BJ (cell line): ENCODE results near the gene NPTX1. TPM values are rescaled to one million over a fixed set of nuclear protein-coding genes. Genes with fewer than 3 reads are reported as not detected.

Source experiments
- CTCF ChIA-PET: fragments of 350-600 bp; formaldehyde crosslinking; extraction: SDS; loops from one replicate; lab custom pipeline; 2021; ENCODE audit warnings: antibody characterized with exemption, inconsistent platforms; lab: Yijun Ruan, JAX
- POLR2A ChIA-PET: fragments of 300-600 bp; sonication (Branson Sonifier 250); formaldehyde crosslinking; extraction: SDS; loops from one replicate; lab custom pipeline; 2021; ENCODE audit warnings: antibody characterized with exemption; lab: Charles Lee
- DNase-seq: peaks from one replicate; pipeline ENCODE4 v3.0.0-alpha.2; 2011; ENCODE audit warnings: low read depth
- H3K27me3 ChIP-seq: 2 replicates; pipeline ENCODE4 v1.6.0; 2011; ENCODE audit warnings: low read length; ENCODE audit not compliant: control insufficient read depth, insufficient read depth
- H3K36me3 ChIP-seq: 2 replicates; pipeline ENCODE4 v1.5.1; 2011; ENCODE audit warnings: low read length; ENCODE audit not compliant: control insufficient read depth, insufficient read depth
- H3K4me3 ChIP-seq: 2 replicates; pipeline ENCODE4 v1.5.1; 2011; ENCODE audit warnings: low read depth, mild to moderate bottlenecking, control low read depth, low read length
- CTCF ChIP-seq: IDR thresholded peaks from 2 replicates; pipeline ENCODE4 v1.5.1; 2011; ENCODE audit warnings: low read depth, mild to moderate bottlenecking, control low read depth, inconsistent platforms, low read length, moderate library complexity; ENCODE audit not compliant: insufficient read depth
- polyA plus RNA-seq: library from polyadenylated mRNA; depleted of rRNA; stranded (reverse); fragments of >200 nt; gene quantifications from 2 replicates; pipeline ENCODE4 v1.2.3, GENCODE V29; 2011

NPTX1 gene
- polyA plus RNA-seq, 1 experiment = 0.43 TPM

DNA sequence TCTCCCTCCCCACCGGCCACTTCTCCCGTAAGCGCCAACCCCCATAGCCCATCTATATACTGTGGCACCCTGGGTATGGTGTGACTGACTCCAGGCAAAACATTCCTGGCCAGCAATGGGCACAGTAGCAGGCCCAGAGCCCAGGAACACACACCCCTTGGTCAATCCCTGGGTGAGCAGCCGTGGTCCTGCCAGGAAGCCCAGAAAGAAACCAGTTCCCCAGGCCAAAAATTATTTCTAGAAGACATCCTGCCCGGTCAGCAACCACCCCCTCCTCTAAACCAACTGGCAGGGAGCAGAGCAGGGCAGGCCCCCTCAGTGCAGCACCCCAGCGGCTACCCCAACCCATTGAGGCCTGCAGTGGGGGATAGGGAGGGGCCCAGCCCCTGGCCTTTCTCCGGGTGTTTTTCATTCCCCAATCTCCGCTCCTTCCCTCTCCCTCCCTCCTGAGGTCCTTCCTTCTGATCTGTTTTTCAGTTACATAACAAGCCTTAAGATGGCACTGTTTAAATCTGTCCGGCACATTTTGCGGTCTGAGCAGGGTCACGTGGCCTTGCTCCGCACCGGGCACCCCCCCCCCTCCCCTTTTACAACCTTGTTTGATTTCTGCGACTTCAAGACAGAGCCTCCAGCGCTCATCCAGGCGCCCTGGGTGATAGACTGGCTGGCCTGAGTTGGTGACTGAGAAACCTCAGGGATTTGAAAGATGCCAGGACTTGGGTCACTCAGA lies 2.0 kb downstream of the NPTX1 start:
- POLR2A ChIA-PET = no interaction called here
- Histone ChIP-seq H3K4me3 (no peak overlapping the region), H3K36me3 (no peaks in the 10 kb centered on the region), H3K27me3 (peaks cover 61% of the 10 kb centered on the region)
- CTCF ChIA-PET = interaction anchor here (0.9 kb wide), 1 partner anchor 505 kb away, joined by 3 read pairs; no protein-coding TSS in a partner anchor
- no peak for DNase-seq
- 0 out of 2 replicates have a peak, but pooled peaks have one; percentile 18 for TF ChIP-seq CTCF

GRCh38 chr17:80473701-80474100 lies 2.7 kb downstream of the NPTX1 start:
- no peaks in the 10 kb centered on the region for H3K36me3 ChIP-seq
- TF ChIP-seq CTCF = no peak
- CTCF ChIA-PET = interaction anchor here (0.9 to 1.4 kb wide), 3 partner anchors 10 to 102 kb away, joined by 3 to 4 read pairs (median 4); no protein-coding TSS in a partner anchor
- POLR2A ChIA-PET = no interaction called here
- H3K27me3 ChIP-seq = peaks cover 61% of the 10 kb centered on the region
- no peak for DNase-seq
- H3K4me3 ChIP-seq = no peak overlapping the region

- no peak for TF ChIP-seq CTCF
- H3K36me3 ChIP-seq = no peaks in the 10 kb centered on the region
- no peak overlapping the region for H3K4me3 ChIP-seq
- H3K27me3 ChIP-seq = peaks cover 61% of the 10 kb centered on the region
- no peak for DNase-seq
- POLR2A ChIA-PET = no interaction called here
- CTCF ChIA-PET = interaction anchor here (0.9 to 1.4 kb wide), 3 partner anchors 9 to 103 kb away, joined by 3 to 4 read pairs (median 4); no protein-coding TSS in a partner anchor
Observed at GRCh38 chr17:80472996-80473395, 3.4 kb downstream of the NPTX1 start.

GRCh38 chr17:80471922-80472321 lies 4.5 kb downstream of the NPTX1 start:
- no peak for DNase-seq
- H3K27me3 ChIP-seq = peaks cover 60% of the 10 kb centered on the region
- CTCF ChIA-PET = interaction anchor here (1.2 kb wide), 1 partner anchor 45 kb away, joined by 4 read pairs; no protein-coding TSS in a partner anchor
- TF ChIP-seq CTCF = no peak
- POLR2A ChIA-PET = no interaction called here
- H3K36me3 ChIP-seq = no peaks in the 10 kb centered on the region
- no peak overlapping the region for H3K4me3 ChIP-seq

- Histone ChIP-seq H3K36me3 (no peaks in the 10 kb centered on the region), H3K27me3 (peaks cover 58% of the 10 kb centered on the region), H3K4me3 (no peak overlapping the region)
- ChIA-PET POLR2A (no interaction called here), CTCF (interaction anchor here (1.3 kb wide), 1 partner anchor 43 kb away, joined by 5 read pairs; no protein-coding TSS in a partner anchor)
- no peak for DNase-seq
- no peak for TF ChIP-seq CTCF
Observed at GRCh38 chr17:80470603-80471002, 5.8 kb downstream of the NPTX1 start.
